Measurements from ENCODE around the gene WDR4.

- no peak for TF ChIP-seq EZH2 (IDR thresholded peaks at IDR 0.05; ENCODE audit: borderline replicate concordance, low read depth, low read length, poor library complexity, severe bottlenecking)
- TF ChIP-seq, protein P1, sequence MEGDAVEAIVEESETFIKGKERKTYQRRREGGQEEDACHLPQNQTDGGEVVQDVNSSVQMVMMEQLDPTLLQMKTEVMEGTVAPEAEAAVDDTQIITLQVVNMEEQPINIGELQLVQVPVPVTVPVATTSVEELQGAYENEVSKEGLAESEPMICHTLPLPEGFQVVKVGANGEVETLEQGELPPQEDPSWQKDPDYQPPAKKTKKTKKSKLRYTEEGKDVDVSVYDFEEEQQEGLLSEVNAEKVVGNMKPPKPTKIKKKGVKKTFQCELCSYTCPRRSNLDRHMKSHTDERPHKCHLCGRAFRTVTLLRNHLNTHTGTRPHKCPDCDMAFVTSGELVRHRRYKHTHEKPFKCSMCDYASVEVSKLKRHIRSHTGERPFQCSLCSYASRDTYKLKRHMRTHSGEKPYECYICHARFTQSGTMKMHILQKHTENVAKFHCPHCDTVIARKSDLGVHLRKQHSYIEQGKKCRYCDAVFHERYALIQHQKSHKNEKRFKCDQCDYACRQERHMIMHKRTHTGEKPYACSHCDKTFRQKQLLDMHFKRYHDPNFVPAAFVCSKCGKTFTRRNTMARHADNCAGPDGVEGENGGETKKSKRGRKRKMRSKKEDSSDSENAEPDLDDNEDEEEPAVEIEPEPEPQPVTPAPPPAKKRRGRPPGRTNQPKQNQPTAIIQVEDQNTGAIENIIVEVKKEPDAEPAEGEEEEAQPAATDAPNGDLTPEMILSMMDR (conservative IDR thresholded peaks at IDR 0.05; ENCODE audit: low read depth, low read length): no peak
These were observed 70.2 kb downstream of the WDR4 start for GRCh38 chr21:42809171-42809570.
